Measurements from ENCODE around the gene NR2E1.

NR2E1 gene

DNA sequence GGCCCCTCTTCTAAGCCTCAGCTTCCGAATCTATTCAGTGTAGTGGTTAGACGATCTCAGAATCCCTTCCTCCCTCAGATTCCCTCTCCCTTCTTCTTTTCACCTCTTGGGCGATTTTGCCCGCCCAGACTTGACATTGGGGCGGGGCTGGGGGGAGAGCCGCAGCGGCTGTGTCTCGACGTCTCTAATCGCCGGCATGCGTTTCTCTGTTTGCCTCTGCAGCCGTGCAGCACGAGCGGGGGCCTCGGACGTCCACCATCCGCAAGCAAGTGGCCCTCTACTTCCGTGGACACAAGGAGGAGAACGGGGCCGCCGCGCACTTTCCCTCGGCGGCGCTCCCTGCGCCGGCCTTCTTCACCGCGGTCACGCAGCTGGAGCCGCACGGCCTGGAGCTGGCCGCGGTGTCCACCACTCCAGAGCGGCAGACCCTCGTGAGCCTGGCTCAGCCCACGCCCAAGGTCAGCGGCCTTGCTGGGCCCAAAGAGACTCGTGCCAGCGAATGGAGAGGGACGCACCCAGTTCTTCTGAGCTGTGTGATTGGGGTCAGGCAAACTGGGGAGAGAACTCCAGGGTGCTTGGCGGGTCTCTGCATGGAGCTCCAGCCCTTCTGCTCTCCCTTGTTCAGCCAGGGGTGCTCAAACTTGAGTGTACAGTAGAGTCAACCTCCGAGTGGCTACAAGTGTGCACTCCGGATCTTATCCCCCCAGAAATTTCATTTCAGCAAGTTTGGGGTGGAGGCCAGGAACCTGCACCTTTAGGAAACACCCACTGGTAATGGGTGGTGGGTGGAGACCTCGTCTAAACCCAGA lies 10.7 kb downstream of the NR2E1 start:
- Histone ChIP-seq H3K27me3 (replicated peaks) (peaks cover 81% of the 10 kb centered on the region), H3K27ac (no peak overlapping the region), H3K36me3 (replicated peaks) (no peaks in the 10 kb centered on the region), H3K4me3 (ENCODE audit: low read depth, low read length) (no peak overlapping the region)
- in situ Hi-C loops (cut with HindIII; ENCODE audit: low pct_ligation_motif_present, low sequenced_read_pairs): no loop called here
- no peak for DNase-seq
- no peak for TF ChIP-seq CTCF (IDR thresholded peaks at IDR 0.05; ENCODE audit: low read depth, low read length, missing control alignments)

GRCh38 chr6:108179741-108180140 lies 13.9 kb downstream of the NR2E1 start:
- in situ Hi-C loops (cut with HindIII; ENCODE audit: low pct_ligation_motif_present, low sequenced_read_pairs): no loop called here
- H3K27me3 ChIP-seq (replicated peaks): peaks cover 58% of the 10 kb centered on the region
- no peak overlapping the region for H3K4me3 ChIP-seq (ENCODE audit: low read depth, low read length)
- H3K27ac ChIP-seq: no peak overlapping the region
- no peak for TF ChIP-seq CTCF (IDR thresholded peaks at IDR 0.05; ENCODE audit: low read depth, low read length, missing control alignments)
- no peaks in the 10 kb centered on the region for H3K36me3 ChIP-seq (replicated peaks)
- no peak for DNase-seq

DNA sequence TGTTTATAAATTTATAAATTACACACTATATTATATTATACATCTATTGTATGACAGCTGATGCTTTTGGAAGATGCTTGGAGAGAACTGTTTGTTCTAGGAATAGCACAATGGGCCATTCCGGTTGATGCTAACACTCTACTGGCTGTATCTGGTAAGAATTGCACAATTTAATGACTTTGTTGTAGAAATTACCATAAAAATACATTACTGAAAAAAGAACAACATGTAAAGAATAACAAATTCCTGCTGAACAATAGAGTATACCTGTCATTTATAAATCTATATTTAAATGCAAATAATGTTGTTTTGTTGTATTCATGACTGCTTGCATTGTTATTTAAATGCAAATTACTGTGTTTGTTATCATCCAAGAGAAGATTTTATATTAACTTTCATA lies 14.4 kb downstream of the NR2E1 start:
- Histone ChIP-seq H3K4me3 (ENCODE audit: low read depth, low read length) (no peak overlapping the region), H3K36me3 (replicated peaks) (no peaks in the 10 kb centered on the region), H3K27me3 (replicated peaks) (peaks cover 53% of the 10 kb centered on the region), H3K27ac (no peak overlapping the region)
- in situ Hi-C loops (cut with HindIII; ENCODE audit: low pct_ligation_motif_present, low sequenced_read_pairs): no loop called here
- no peak for DNase-seq
- TF ChIP-seq CTCF (IDR thresholded peaks at IDR 0.05; ENCODE audit: low read depth, low read length, missing control alignments): no peak

DNA sequence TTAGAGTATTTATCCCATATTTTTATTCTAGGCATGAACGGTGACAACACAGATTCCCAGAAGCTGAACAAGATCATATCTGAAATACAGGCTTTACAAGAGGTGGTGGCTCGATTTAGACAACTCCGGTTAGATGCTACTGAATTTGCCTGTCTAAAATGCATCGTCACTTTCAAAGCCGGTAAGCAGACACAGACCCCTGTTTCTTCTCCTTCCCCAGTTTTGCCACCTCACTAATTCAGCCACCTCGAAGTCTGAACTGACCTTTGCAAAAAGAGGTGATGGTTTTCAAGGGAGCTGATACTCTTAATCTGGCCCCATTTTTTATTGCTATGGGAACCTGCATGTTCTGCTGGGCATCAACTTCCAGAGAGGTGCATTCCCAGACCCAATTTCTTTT lies 15.0 kb downstream of the NR2E1 start:
- Histone ChIP-seq H3K27me3 (replicated peaks) (peaks cover 50% of the 10 kb centered on the region), H3K36me3 (replicated peaks) (no peaks in the 10 kb centered on the region), H3K4me3 (ENCODE audit: low read depth, low read length) (no peak overlapping the region), H3K27ac (no peak overlapping the region)
- DNase-seq: no peak
- no peak for TF ChIP-seq CTCF (IDR thresholded peaks at IDR 0.05; ENCODE audit: low read depth, low read length, missing control alignments)
- in situ Hi-C loops (cut with HindIII; ENCODE audit: low pct_ligation_motif_present, low sequenced_read_pairs): no loop called here

DNA sequence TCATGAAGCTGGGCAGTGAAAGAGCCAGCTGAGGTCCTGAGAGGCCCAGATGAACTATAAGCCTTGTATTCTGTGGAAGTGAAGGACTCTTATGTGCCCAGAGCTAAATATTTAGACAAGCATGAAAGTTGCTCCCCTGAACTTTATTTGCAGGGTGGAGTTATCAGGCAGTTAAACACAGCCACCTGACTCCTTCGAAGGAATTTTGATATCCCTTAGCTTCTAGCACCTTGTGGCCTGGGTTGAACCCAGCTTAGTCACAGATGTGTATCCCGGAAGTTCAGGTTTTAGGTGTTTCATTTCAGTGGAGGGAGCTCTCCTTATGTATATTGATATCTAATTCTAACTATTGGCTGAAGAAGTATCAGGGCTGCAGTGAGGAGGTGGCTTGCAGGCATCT lies 20.4 kb downstream of the NR2E1 start:
- H3K36me3 ChIP-seq (replicated peaks): no peaks in the 10 kb centered on the region
- no peak overlapping the region for H3K4me3 ChIP-seq (ENCODE audit: low read depth, low read length)
- H3K27ac ChIP-seq: no peak overlapping the region
- DNase-seq: no peak
- in situ Hi-C loops (cut with HindIII; ENCODE audit: low pct_ligation_motif_present, low sequenced_read_pairs): no loop called here
- no peak for TF ChIP-seq CTCF (IDR thresholded peaks at IDR 0.05; ENCODE audit: low read depth, low read length, missing control alignments)
- peaks cover 7% of the 10 kb centered on the region for H3K27me3 ChIP-seq (replicated peaks)

GRCh38 chr6:108187519-108187918 lies 21.7 kb downstream of the NR2E1 start:
- no peaks in the 10 kb centered on the region for H3K36me3 ChIP-seq (replicated peaks)
- H3K4me3 ChIP-seq (ENCODE audit: low read depth, low read length): no peak overlapping the region
- in situ Hi-C loops (cut with HindIII; ENCODE audit: low pct_ligation_motif_present, low sequenced_read_pairs): no loop called here
- peaks cover 7% of the 10 kb centered on the region for H3K27me3 ChIP-seq (replicated peaks)
- DNase-seq: no peak
- no peak for TF ChIP-seq CTCF (IDR thresholded peaks at IDR 0.05; ENCODE audit: low read depth, low read length, missing control alignments)
- no peak overlapping the region for H3K27ac ChIP-seq

Data from brain microvascular endothelial cell (primary cell).